Fibroblast of lung (primary cell): Measurements from ENCODE around the gene KCNIP3.

Source experiments
- EZH2 ChIP-seq: IDR thresholded peaks from 2 replicates; pipeline ENCODE4 v1.5.1; 2012; ENCODE audit warnings: low read length, control low read depth, mild to moderate bottlenecking; ENCODE audit errors: missing control alignments
- TF ChIP-seq, protein P1 (sequence below), 2 donors: IDR thresholded peaks in 1 of 2; conservative IDR thresholded peaks in 1 of 2; 1 replicate in 1 of 2; 2 replicates in 1 of 2; pipeline ENCODE4 v1.5.1; 2011 to 2012; ENCODE audit warnings: low read length in 2 of 2, control low read depth in 1 of 2, inconsistent platforms in 1 of 2, low read depth in 1 of 2, mild to moderate bottlenecking in 1 of 2

DNA sequence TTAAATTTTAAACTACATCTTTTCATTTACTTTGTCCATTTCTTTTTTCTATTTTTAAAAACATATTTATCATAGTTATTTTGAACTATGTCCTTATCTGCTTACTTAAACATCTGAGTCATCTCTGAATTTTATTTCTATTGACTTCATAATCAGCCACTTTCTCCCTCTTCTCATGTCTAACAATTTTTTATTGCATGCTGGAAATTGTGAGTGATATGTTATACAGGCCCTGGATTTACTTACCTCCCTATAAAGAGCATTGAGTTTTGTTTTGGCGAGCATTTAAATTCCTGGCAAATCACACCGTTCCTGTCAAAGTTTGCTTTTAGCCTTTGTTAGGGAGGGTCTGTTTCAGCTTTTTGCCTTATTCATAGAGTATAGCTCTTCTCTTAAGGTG is 39.3 kb downstream of the KCNIP3 start:
- TF ChIP-seq, protein P1, sequence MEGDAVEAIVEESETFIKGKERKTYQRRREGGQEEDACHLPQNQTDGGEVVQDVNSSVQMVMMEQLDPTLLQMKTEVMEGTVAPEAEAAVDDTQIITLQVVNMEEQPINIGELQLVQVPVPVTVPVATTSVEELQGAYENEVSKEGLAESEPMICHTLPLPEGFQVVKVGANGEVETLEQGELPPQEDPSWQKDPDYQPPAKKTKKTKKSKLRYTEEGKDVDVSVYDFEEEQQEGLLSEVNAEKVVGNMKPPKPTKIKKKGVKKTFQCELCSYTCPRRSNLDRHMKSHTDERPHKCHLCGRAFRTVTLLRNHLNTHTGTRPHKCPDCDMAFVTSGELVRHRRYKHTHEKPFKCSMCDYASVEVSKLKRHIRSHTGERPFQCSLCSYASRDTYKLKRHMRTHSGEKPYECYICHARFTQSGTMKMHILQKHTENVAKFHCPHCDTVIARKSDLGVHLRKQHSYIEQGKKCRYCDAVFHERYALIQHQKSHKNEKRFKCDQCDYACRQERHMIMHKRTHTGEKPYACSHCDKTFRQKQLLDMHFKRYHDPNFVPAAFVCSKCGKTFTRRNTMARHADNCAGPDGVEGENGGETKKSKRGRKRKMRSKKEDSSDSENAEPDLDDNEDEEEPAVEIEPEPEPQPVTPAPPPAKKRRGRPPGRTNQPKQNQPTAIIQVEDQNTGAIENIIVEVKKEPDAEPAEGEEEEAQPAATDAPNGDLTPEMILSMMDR (conservative IDR thresholded peaks at IDR 0.05 in 1 of 2, IDR thresholded peaks at IDR 0.05 in 1 of 2; ENCODE audit: low read depth in 1 of 2, low read length in 2 of 2): no peak
- TF ChIP-seq EZH2: no peak
